Cerebellar nuclear complex (tissue), 1 donor: ENCODE data around the gene CCDC200.
"Not testable (repeated sequence)": the region's sequence is repeated elsewhere in the genome, so short reads cannot be mapped to it uniquely, and the experiment has no call there.

Source experiments
- DNase-seq, 2 experiments: peaks; one replicate each; lab custom pipeline; 2025; lab: John Stamatoyannopoulos, UW

The CCDC200 gene

GRCh38 chr17:43228020-43228782, at the start of gene CCDC200:
Gene CCDC200 (minus strand): TSS chr17:43228623. CDS start chr17:43228554, 69 bp downstream.
- not testable (repeated sequence) for DNase-seq

- DNase-seq: not testable (repeated sequence)
Measured at GRCh38 chr17:43272914-43273313, 44.5 kb upstream of the CCDC200 start.

- DNase-seq: not testable (repeated sequence)
Measured at GRCh38 chr17:43272483-43272882, 44.1 kb upstream of the CCDC200 start.

GRCh38 chr17:43270552-43271504, 42.4 kb upstream of the CCDC200 start:
- DNase-seq: not testable (repeated sequence)

GRCh38 chr17:43246456-43246855, 18.0 kb upstream of the CCDC200 start:
- DNase-seq: not testable (repeated sequence)

- not testable (repeated sequence) for DNase-seq
Measured at GRCh38 chr17:43240596-43241352, 12.4 kb upstream of the CCDC200 start.

- not testable (repeated sequence) for DNase-seq
Measured at GRCh38 chr17:43239597-43239996, 11.2 kb upstream of the CCDC200 start.

- not testable (repeated sequence) for DNase-seq
Measured at GRCh38 chr17:43233877-43234276, 5.5 kb upstream of the CCDC200 start, which contains the start of gene RNU2-1. Gene RNU2-1 (minus strand): TSS chr17:43233977.

GRCh38 chr17:43233263-43233662, 4.8 kb upstream of the CCDC200 start:
- not testable (repeated sequence) for DNase-seq

GRCh38 chr17:43232021-43232699, 3.7 kb upstream of the CCDC200 start:
- DNase-seq: not testable (repeated sequence)

GRCh38 chr17:43231205-43232020, 3.0 kb upstream of the CCDC200 start:
- DNase-seq: not testable (repeated sequence)

- DNase-seq: no peak
Measured at GRCh38 chr17:43226393-43226792, 2.0 kb downstream of the CCDC200 start.

GRCh38 chr17:43224146-43224705, 4.2 kb downstream of the CCDC200 start:
- DNase-seq: no peak

GRCh38 chr17:43220511-43221125, 7.8 kb downstream of the CCDC200 start:
- DNase-seq: no peak

- DNase-seq: no peak
Measured at GRCh38 chr17:43219746-43220380, 8.6 kb downstream of the CCDC200 start.

- DNase-seq: no peak
Measured at GRCh38 chr17:43219001-43219400, 9.4 kb downstream of the CCDC200 start.

- DNase-seq: no peak
Measured at GRCh38 chr17:43217614-43218087, 10.8 kb downstream of the CCDC200 start.

- no peak for DNase-seq
Measured at GRCh38 chr17:43216762-43217613, 11.4 kb downstream of the CCDC200 start.
